Measurements from ENCODE around the gene CTNNA3.
"Not testable (repeated sequence)": the region's sequence is repeated elsewhere in the genome, so short reads cannot be mapped to it uniquely, and the experiment has no call there.

The CTNNA3 gene

DNA sequence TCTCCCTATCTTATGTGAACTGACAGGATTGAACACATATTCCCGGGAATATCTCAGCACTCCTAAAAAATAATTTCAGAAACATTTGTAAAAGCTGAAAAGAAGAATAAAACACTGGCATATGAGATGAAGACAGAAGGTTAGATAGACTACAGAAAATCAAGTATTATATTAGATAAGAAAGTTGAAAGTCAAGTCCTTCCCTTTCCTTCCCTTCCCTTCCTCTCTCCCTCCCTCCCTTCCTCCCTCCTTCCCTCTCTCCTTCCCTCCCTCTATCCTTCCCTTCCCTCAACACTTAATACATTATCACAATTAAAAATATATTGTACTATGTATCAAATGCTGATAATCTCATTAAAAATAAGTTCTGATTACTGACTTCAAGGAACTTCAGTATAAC, 122.5 kb downstream of the CTNNA3 start:
- POLR2A ChIA-PET = no interaction called here
- no peaks in the 10 kb centered on the region for H3K36me3 ChIP-seq (ENCODE audit: control insufficient read depth in 2 of 2, insufficient read depth in 1 of 2, low read length in 2 of 2)
- no peak overlapping the region for H3K27ac ChIP-seq (ENCODE audit: extremely low read depth, low read depth, low read length)
- no peaks in the 10 kb centered on the region for H3K9me3 ChIP-seq (ENCODE audit: control insufficient read depth, insufficient read depth, low read depth, low read length)
- CTCF ChIA-PET = no interaction called here
- TF ChIP-seq ZBTB17 (tag by site-specific recombination; IDR thresholded peaks at IDR 0.05) (no peak), ZNF404 (tag by site-specific recombination; IDR thresholded peaks at IDR 0.05) (no peak), ZNF621 (tag by site-specific recombination; IDR thresholded peaks at IDR 0.05) (no peak)
- no peak overlapping the region for H3K4me3 ChIP-seq (ENCODE audit: low read depth, low read length)
- H3K4me1 ChIP-seq (ENCODE audit: control insufficient read depth, insufficient read depth, low read length) = no peaks in the 10 kb centered on the region

DNA sequence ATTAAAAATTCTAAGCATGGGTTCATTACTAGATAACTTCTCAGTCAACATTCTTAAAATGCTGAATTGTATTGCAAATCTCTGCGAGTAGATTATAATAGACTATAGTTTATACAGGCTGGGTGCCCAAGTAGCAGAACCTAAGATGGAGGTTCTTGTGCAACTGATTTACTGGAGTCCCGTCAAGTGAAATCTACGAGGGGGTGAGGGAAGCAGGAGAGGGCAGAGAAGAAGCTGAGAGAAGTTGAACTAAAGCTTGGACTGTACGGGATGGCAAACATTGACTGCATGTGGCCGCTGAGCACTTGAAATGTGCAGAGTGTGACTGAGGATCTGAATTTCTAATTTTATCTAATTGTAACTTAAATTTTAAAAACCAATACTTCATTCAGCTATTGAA, 124.5 kb downstream of the CTNNA3 start:
- Histone ChIP-seq H3K4me3 (ENCODE audit: low read depth, low read length) (no peak overlapping the region), H3K4me1 (ENCODE audit: control insufficient read depth, insufficient read depth, low read length) (no peaks in the 10 kb centered on the region), H3K9me3 (ENCODE audit: control insufficient read depth, insufficient read depth, low read depth, low read length) (no peaks in the 10 kb centered on the region), H3K36me3 (ENCODE audit: control insufficient read depth in 2 of 2, insufficient read depth in 1 of 2, low read length in 2 of 2) (no peaks in the 10 kb centered on the region), H3K27ac (ENCODE audit: extremely low read depth, low read depth, low read length) (no peak overlapping the region)
- CTCF ChIA-PET = no interaction called here
- POLR2A ChIA-PET = no interaction called here
- TF ChIP-seq YY2 (tag by site-specific recombination; IDR thresholded peaks at IDR 0.05) (no peak), FEZF1 (tag by site-specific recombination; IDR thresholded peaks at IDR 0.05) (no peak), ZNF184 (tag by site-specific recombination; IDR thresholded peaks at IDR 0.05) (no peak), ZNF677 (tag by site-specific recombination; IDR thresholded peaks at IDR 0.05) (no peak)
- TF ChIP-seq, protein P1, sequence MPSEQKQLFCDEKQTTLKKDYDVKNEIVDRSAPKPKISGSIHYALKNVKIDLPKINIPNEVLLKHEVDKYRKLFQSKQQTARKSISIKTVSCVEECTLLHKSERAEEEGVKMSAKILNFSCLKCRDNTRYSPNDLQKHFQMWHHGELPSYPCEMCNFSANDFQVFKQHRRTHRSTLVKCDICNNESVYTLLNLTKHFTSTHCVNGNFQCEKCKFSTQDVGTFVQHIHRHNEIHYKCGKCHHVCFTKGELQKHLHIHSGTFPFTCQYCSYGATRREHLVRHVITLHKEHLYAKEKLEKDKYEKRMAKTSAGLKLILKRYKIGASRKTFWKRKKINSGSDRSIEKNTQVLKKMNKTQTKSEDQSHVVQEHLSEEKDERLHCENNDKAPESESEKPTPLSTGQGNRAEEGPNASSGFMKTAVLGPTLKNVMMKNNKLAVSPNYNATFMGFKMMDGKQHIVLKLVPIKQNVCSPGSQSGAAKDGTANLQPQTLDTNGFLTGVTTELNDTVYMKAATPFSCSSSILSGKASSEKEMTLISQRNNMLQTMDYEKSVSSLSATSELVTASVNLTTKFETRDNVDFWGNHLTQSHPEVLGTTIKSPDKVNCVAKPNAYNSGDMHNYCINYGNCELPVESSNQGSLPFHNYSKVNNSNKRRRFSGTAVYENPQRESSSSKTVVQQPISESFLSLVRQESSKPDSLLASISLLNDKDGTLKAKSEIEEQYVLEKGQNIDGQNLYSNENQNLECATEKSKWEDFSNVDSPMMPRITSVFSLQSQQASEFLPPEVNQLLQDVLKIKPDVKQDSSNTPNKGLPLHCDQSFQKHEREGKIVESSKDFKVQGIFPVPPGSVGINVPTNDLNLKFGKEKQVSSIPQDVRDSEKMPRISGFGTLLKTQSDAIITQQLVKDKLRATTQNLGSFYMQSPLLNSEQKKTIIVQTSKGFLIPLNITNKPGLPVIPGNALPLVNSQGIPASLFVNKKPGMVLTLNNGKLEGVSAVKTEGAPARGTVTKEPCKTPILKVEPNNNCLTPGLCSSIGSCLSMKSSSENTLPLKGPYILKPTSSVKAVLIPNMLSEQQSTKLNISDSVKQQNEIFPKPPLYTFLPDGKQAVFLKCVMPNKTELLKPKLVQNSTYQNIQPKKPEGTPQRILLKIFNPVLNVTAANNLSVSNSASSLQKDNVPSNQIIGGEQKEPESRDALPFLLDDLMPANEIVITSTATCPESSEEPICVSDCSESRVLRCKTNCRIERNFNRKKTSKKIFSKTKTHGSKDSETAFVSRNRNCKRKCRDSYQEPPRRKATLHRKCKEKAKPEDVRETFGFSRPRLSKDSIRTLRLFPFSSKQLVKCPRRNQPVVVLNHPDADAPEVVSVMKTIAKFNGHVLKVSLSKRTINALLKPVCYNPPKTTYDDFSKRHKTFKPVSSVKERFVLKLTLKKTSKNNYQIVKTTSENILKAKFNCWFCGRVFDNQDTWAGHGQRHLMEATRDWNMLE (tag by site-specific recombination; conservative IDR thresholded peaks at IDR 0.05; ENCODE audit: low read depth) = no peak

GRCh38 chr10:67558311-67558710, 137.7 kb downstream of the CTNNA3 start:
- H3K4me3 ChIP-seq (ENCODE audit: low read depth, low read length); CTCF ChIA-PET; POLR2A ChIA-PET; H3K9me3 ChIP-seq (ENCODE audit: control insufficient read depth, insufficient read depth, low read depth, low read length); H3K4me1 ChIP-seq (ENCODE audit: control insufficient read depth, insufficient read depth, low read length); H3K27ac ChIP-seq (ENCODE audit: extremely low read depth, low read depth, low read length); H3K36me3 ChIP-seq (ENCODE audit: control insufficient read depth in 2 of 2, insufficient read depth in 1 of 2, low read length in 2 of 2): not testable (repeated sequence)

DNA sequence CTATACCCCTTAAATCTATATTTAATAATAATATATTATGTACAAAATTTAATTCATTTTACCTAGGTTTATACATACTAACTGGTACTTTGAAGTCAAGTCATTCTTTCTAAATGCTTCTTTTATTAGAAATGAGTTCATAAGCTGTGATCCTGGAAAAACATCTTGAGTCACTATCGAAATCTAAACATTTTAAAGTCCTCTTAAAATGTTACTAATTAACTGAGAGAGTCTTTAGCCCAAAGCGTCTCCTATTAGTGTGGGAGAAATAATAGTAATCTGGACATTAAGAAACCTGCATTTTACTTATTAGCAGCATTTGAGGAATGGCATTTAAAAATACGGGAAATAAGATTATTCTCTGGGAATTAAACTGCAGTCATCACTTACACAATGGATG, 142.7 kb downstream of the CTNNA3 start:
- no peaks in the 10 kb centered on the region for H3K4me1 ChIP-seq (ENCODE audit: control insufficient read depth, insufficient read depth, low read length)
- H3K36me3 ChIP-seq (ENCODE audit: control insufficient read depth in 2 of 2, insufficient read depth in 1 of 2, low read length in 2 of 2) = no peaks in the 10 kb centered on the region
- no peak overlapping the region for H3K4me3 ChIP-seq (ENCODE audit: low read depth, low read length)
- POLR2A ChIA-PET = no interaction called here
- no peaks in the 10 kb centered on the region for H3K9me3 ChIP-seq (ENCODE audit: control insufficient read depth, insufficient read depth, low read depth, low read length)
- CTCF ChIA-PET = no interaction called here
- no peak for TF ChIP-seq ZNF707 (tag by site-specific recombination; IDR thresholded peaks at IDR 0.05)
- no peak overlapping the region for H3K27ac ChIP-seq (ENCODE audit: extremely low read depth, low read depth, low read length)

DNA sequence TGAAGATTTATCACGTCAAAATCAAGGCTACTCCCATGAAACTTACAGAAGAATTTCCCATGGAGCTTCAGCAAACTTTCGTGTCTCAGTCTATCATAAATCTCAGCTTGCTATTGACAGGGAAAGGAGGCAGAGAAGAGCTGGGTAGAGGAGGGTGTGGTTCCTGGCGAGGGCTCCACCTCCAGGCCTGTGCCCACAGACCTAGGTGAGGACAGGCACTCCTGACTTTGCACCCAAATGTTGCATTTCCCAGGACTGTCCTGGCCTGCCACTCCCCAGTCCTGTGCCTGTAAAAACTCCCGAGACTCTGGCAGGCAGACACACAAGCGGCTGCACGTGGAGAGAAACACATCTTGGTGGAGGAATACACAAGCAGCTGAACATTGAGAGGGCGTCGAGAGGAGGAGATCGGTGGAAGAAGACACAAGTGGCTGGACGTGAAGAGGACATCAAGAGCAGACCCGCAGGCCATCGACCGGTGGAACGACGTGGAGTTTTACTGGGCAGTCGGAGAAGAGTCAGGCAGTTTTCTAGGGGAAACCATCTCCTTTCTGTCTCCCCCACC, 145.1 kb downstream of the CTNNA3 start:
- Histone ChIP-seq H3K9me3 (ENCODE audit: control insufficient read depth, insufficient read depth, low read depth, low read length) (no peaks in the 10 kb centered on the region), H3K27ac (ENCODE audit: extremely low read depth, low read depth, low read length) (no peak overlapping the region), H3K4me3 (ENCODE audit: low read depth, low read length) (no peak overlapping the region), H3K4me1 (ENCODE audit: control insufficient read depth, insufficient read depth, low read length) (no peaks in the 10 kb centered on the region), H3K36me3 (ENCODE audit: control insufficient read depth in 2 of 2, insufficient read depth in 1 of 2, low read length in 2 of 2) (no peaks in the 10 kb centered on the region)
- ChIA-PET CTCF (no interaction called here), POLR2A (no interaction called here)
- TF ChIP-seq ZNF843 (tag by site-specific recombination; IDR thresholded peaks at IDR 0.05) = no peak
- no peak for TF ChIP-seq PRDM4 (tag by site-specific recombination; IDR thresholded peaks at IDR 0.05)
- no peak for TF ChIP-seq ZFP3 (tag by site-specific recombination; IDR thresholded peaks at IDR 0.05; ENCODE audit: low read depth)
- TF ChIP-seq ZNF114 (tag by site-specific recombination; IDR thresholded peaks at IDR 0.05) = no peak
- TF ChIP-seq, protein P2, sequence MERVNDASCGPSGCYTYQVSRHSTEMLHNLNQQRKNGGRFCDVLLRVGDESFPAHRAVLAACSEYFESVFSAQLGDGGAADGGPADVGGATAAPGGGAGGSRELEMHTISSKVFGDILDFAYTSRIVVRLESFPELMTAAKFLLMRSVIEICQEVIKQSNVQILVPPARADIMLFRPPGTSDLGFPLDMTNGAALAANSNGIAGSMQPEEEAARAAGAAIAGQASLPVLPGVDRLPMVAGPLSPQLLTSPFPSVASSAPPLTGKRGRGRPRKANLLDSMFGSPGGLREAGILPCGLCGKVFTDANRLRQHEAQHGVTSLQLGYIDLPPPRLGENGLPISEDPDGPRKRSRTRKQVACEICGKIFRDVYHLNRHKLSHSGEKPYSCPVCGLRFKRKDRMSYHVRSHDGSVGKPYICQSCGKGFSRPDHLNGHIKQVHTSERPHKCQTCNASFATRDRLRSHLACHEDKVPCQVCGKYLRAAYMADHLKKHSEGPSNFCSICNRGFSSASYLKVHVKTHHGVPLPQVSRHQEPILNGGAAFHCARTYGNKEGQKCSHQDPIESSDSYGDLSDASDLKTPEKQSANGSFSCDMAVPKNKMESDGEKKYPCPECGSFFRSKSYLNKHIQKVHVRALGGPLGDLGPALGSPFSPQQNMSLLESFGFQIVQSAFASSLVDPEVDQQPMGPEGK (tag by site-specific recombination; IDR thresholded peaks at IDR 0.05) = no peak
- no peak for TF ChIP-seq GLIS2 (tag by site-specific recombination; IDR thresholded peaks at IDR 0.05)
- no peak for TF ChIP-seq FEZF1 (tag by site-specific recombination; IDR thresholded peaks at IDR 0.05)
